ENCODE data around the gene CBX1. TPM values are rescaled to one million over a fixed set of nuclear protein-coding genes. Genes with fewer than 3 reads are reported as not detected.

The CBX1 gene
- total and polyA plus RNA-seq, 2 of the 4 experiments (the other 2 are of a cell fraction), result 35.0 to 54.9 TPM

GRCh38 chr17:48056879-48057278 lies 44.4 kb downstream of the CBX1 start:
- H3K36me3 ChIP-seq (ENCODE audit: control insufficient read depth, insufficient read depth, low read length), result peaks cover 75% of the 10 kb centered on the region
- ATAC-seq (ENCODE audit: low read depth), result no peak
- peaks cover 40% of the 10 kb centered on the region for H3K9me1 ChIP-seq (ENCODE audit: insufficient read depth, low read length)
- no peak overlapping the region for H3K14ac ChIP-seq (replicated peaks; ENCODE audit: low read depth, low read length)
- H3K9ac ChIP-seq (ENCODE audit: low read depth, low read length), result no peak overlapping the region
- no peak overlapping the region for H2AFZ ChIP-seq (replicated peaks; ENCODE audit: low read length, poor library complexity)
- peak overlapping the region; percentile 98 for H3K4ac ChIP-seq (ENCODE audit: low read depth, low read length)
- in situ Hi-C loops (cut with MboI; ENCODE audit: low sequenced_read_pairs) (no loop called here), intact Hi-C loops (cut with micrococcal nuclease) (no loop called here), dilution Hi-C loops (cut with HindIII; ENCODE audit: low sequenced_read_pairs, unreplicated experiment) (no loop called here)
- no peak overlapping the region for H4K5ac ChIP-seq (ENCODE audit: low read depth, low read length)
- POLR2A ChIA-PET (ENCODE audit: unreplicated experiment), result no interaction called here
- CTCF ChIA-PET, result interaction anchor here (1.0 kb wide), 1 partner anchor 12 kb away, joined by 3 read pairs; no protein-coding TSS in a partner anchor
- H2AK5ac ChIP-seq (ENCODE audit: low read depth, low read length), result peak overlapping the region; percentile 94; the same call in 1 of the 2 replicates
- no peaks in the 10 kb centered on the region for H3K9me3 ChIP-seq (ENCODE audit: control insufficient read depth, insufficient read depth, low read length)
- no peak overlapping the region for H3K56ac ChIP-seq (ENCODE audit: extremely low read depth, insufficient read depth, low read length)
- no peak overlapping the region for H2AK9ac ChIP-seq (replicated peaks; ENCODE audit: low read depth, low read length, poor library complexity)
- no peak overlapping the region for H3K27ac ChIP-seq (ENCODE audit: insufficient read depth, low read length)
- peaks cover 44 to 96% of the 10 kb centered on the region in 2 experiments for H3K79me1 ChIP-seq (ENCODE audit: low read depth in 1 of 2, low read length in 2 of 2)
- H4K20me1 ChIP-seq (ENCODE audit: insufficient read depth, low read length), result peaks cover 43% of the 10 kb centered on the region
- peak overlapping the region in 1 of 2 experiments; percentile 91; a peak in 1 of 4 replicates for H4K8ac ChIP-seq (ENCODE audit: low read depth in 2 of 2, low read length in 2 of 2)
- no peak for DNase-seq
- H3K4me1 ChIP-seq (ENCODE audit: control insufficient read depth, insufficient read depth, low read length), result peaks cover 38% of the 10 kb centered on the region
- no peak for TF ChIP-seq ELK1 (IDR thresholded peaks at IDR 0.05; ENCODE audit: borderline replicate concordance, low read depth, low read length)
- TF ChIP-seq CEBPB (IDR thresholded peaks at IDR 0.05; ENCODE audit: low read depth, low read length), result no peak
- TF ChIP-seq NFE2L2 (IDR thresholded peaks at IDR 0.05; ENCODE audit: low read depth, low read length), result no peak
- no peak for TF ChIP-seq RCOR1 (IDR thresholded peaks at IDR 0.05; ENCODE audit: insufficient replicate concordance, low read length)
- no peak for TF ChIP-seq MAFK (IDR thresholded peaks at IDR 0.05; ENCODE audit: low read depth, low read length)
- no peak for TF ChIP-seq BHLHE40 (IDR thresholded peaks at IDR 0.05; ENCODE audit: low read depth, low read length)
- no peak for TF ChIP-seq MXI1 (IDR thresholded peaks at IDR 0.05; ENCODE audit: borderline replicate concordance, low read depth, low read length)
- TF ChIP-seq RAD21 (IDR thresholded peaks at IDR 0.05; ENCODE audit: low read length), result no peak
- TF ChIP-seq MAZ (IDR thresholded peaks at IDR 0.05; ENCODE audit: borderline replicate concordance, low read depth, low read length), result no peak
- TF ChIP-seq USF2 (IDR thresholded peaks at IDR 0.05; ENCODE audit: low read depth, low read length), result no peak
- 0 out of 2 replicates have a peak overlapping the region, but pooled peaks have one; percentile 27 for H2BK120ac ChIP-seq (ENCODE audit: low read depth, low read length)
- no peak overlapping the region for H4K91ac ChIP-seq (ENCODE audit: insufficient read depth, low read depth, low read length)
- no peaks in the 10 kb centered on the region for H3K27me3 ChIP-seq (ENCODE audit: control insufficient read depth, insufficient read depth, low read length)
- H3K4me3 ChIP-seq (ENCODE audit: insufficient read depth, low read depth, low read length), result no peak overlapping the region
- H2BK5ac ChIP-seq (ENCODE audit: low read depth, low read length, poor library complexity, severe bottlenecking), result no peak overlapping the region
- H3K4me2 ChIP-seq (ENCODE audit: low read depth, low read length), result no peak overlapping the region
- 0 out of 2 replicates have a peak overlapping the region, but pooled peaks have one; percentile 92 for H2BK20ac ChIP-seq (ENCODE audit: low read depth, low read length)
- H3K23ac ChIP-seq (ENCODE audit: low read depth, low read length), result no peak overlapping the region
- no CpG with 5 or more reads among the region's 2 CpGs for WGBS, 2 experiments (ENCODE audit: extremely low coverage in 2 of 2, insufficient read length in 1 of 2)
- no peak overlapping the region for H3K18ac ChIP-seq (ENCODE audit: low read depth, low read length)
- H2BK15ac ChIP-seq (ENCODE audit: low read depth, low read length), result no peak overlapping the region
- no TSS peak for BruUV-seq (replicated peaks)
